Endothelial cell (in vitro differentiated cells): ENCODE data around the gene ADPRHL1. TPM values are rescaled to one million over a fixed set of nuclear protein-coding genes. Genes with fewer than 3 reads are reported as not detected.

ENCODE experiments used
- DNase-seq: peaks from one replicate; pipeline ENCODE4 v3.0.0; 2021; ENCODE audit warnings: low spot score
- H3K27ac Mint-ChIP-seq: one replicate; pipeline ENCODE4 v1.8.0; 2021; ENCODE audit warnings: mixed read lengths, inconsistent platforms; ENCODE audit not compliant: unreplicated experiment
- H3K27me3 Mint-ChIP-seq: one replicate; pipeline ENCODE4 v1.8.0; 2021; ENCODE audit warnings: mild to moderate bottlenecking, moderate library complexity, mixed read lengths, inconsistent platforms; ENCODE audit not compliant: unreplicated experiment
- H3K36me3 Mint-ChIP-seq: one replicate; pipeline ENCODE4 v1.8.0; 2021; ENCODE audit warnings: mild to moderate bottlenecking, low read depth, mixed read lengths, inconsistent platforms; ENCODE audit not compliant: unreplicated experiment
- H3K4me1 Mint-ChIP-seq: one replicate; pipeline ENCODE4 v1.8.0; 2021; ENCODE audit warnings: mild to moderate bottlenecking, mixed read lengths, inconsistent platforms; ENCODE audit not compliant: unreplicated experiment
- H3K4me3 Mint-ChIP-seq: one replicate; pipeline ENCODE4 v1.8.0; 2021; ENCODE audit warnings: mild to moderate bottlenecking, mixed read lengths, inconsistent platforms; ENCODE audit not compliant: unreplicated experiment
- H3K9me3 Mint-ChIP-seq: one replicate; pipeline ENCODE4 v1.8.0; 2021; ENCODE audit warnings: mixed read lengths, inconsistent platforms; ENCODE audit not compliant: unreplicated experiment
- CTCF ChIP-seq: fragments of 200-600 bp; sonication (generic); IDR thresholded peaks from one replicate; pipeline ENCODE4 v1.5.0; 2021; ENCODE audit warnings: antibody characterized with exemption; ENCODE audit not compliant: unreplicated experiment
- total RNA-seq: library from RNA; stranded (reverse); fragmentation: NEBNext Ultra II Directional; extraction: Animal tissue kit (Norgen Biotek cat#: 25700); gene quantifications from one replicate; pipeline ENCODE4 v1.2.1, GENCODE V29; 2021; ENCODE audit not compliant: unreplicated experiment

ADPRHL1 gene
- total RNA-seq, 1 donor from 2014 or later = 1.5 TPM

DNA sequence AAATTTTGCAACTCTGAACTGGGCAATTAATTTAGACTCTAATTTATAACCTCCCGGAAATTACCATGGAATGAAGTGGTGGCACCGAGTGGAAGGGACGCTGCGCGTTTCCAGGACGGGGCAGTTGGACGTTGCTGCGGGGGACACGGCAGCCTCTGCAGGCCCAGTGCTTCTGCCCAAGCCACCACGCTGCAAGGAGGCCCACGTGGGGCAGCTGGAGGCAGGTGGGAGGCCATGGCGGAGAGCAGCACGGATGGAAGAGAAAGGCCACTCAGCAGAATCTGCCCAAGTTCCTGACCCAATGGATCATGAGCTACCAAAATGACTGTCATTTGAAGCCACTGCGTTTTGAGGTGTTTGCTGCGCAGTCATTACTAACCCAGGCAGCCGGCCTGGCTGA lies 11.2 kb upstream of the ADPRHL1 start:
- DNase-seq = no peak
- H3K4me3 Mint-ChIP-seq = no peak overlapping the region
- peaks cover 15% of the 10 kb centered on the region for H3K4me1 Mint-ChIP-seq
- TF ChIP-seq CTCF = no peak
- H3K27ac Mint-ChIP-seq = no peak overlapping the region
- peaks cover 3% of the 10 kb centered on the region for H3K27me3 Mint-ChIP-seq
- H3K9me3 Mint-ChIP-seq = no peaks in the 10 kb centered on the region
- peaks cover 10% of the 10 kb centered on the region for H3K36me3 Mint-ChIP-seq

DNA sequence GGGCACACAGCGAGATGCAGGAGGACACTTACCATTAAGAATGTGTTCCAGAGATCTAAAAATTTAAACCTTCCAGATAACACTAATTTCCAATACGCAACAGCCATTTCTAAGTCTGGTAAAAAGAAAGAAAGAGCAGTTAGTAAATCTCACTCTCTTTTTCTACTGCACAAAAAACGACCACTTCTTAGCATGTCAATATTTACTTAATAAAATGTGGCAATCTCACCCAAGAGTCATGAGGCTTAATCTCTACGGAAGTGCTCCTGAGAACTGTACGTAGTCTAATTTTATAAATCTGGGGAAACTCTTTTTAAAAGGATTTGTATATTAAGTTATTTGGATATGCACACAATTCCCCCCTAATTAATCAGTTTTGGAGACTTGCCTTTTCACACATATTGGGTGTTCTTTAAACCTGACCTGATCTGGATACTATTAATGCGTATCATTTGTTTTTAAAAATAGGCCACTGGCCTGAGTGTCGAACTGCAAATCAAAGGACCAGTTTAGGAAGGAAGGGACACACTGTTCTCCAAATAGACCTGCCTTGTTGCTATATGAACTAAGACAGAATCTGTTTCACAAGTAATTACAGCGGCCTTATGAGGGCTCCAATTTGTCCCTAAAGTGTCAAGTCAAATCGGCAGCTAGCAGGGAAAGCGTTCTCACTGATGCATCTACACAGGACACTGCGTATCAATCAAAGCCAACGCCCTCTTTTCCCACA lies 7.9 kb upstream of the ADPRHL1 start:
- H3K9me3 Mint-ChIP-seq = no peaks in the 10 kb centered on the region
- H3K4me1 Mint-ChIP-seq = peaks cover 5% of the 10 kb centered on the region
- no peak for DNase-seq
- peaks cover 12% of the 10 kb centered on the region for H3K36me3 Mint-ChIP-seq
- peaks cover 1% of the 10 kb centered on the region for H3K27me3 Mint-ChIP-seq
- no peak overlapping the region for H3K27ac Mint-ChIP-seq
- H3K4me3 Mint-ChIP-seq = no peak overlapping the region
- TF ChIP-seq CTCF = no peak

DNA sequence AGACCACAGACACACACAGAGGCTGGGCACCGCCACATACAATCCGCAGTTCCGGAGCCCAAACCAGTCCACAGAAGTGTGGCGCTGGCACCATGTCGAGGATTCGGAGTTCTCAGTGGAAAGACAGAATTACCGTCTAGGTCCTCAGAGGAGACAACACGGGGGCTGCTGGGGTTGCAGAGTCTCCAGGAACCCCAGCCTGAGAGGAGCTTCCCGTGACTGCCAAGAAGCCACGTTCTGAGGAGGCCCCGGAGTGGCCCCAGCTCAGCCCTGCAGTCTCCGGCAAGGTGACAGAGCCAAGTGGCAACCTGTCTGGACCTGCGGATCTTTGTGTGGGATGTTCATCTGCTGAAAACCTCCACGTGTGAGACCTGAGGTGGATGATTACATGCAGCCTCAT lies 7.3 kb upstream of the ADPRHL1 start:
- DNase-seq = no peak
- no peak overlapping the region for H3K4me3 Mint-ChIP-seq
- H3K27me3 Mint-ChIP-seq = peaks cover 1% of the 10 kb centered on the region
- peaks cover 5% of the 10 kb centered on the region for H3K4me1 Mint-ChIP-seq
- H3K36me3 Mint-ChIP-seq = peaks cover 12% of the 10 kb centered on the region
- TF ChIP-seq CTCF = no peak
- no peaks in the 10 kb centered on the region for H3K9me3 Mint-ChIP-seq
- H3K27ac Mint-ChIP-seq = no peak overlapping the region

- Mint-ChIP-seq H3K36me3 (peaks cover 12% of the 10 kb centered on the region), H3K9me3 (no peaks in the 10 kb centered on the region), H3K27ac (no peak overlapping the region), H3K27me3 (peaks cover 1% of the 10 kb centered on the region), H3K4me1 (peaks cover under 1% of the 10 kb centered on the region), H3K4me3 (no peak overlapping the region)
- TF ChIP-seq CTCF = no peak
- no peak for DNase-seq
These were observed 6.8 kb upstream of the ADPRHL1 start for GRCh38 chr13:113460064-113460555.
